ENCODE results near the gene NPR2.

NPR2 gene

DNA sequence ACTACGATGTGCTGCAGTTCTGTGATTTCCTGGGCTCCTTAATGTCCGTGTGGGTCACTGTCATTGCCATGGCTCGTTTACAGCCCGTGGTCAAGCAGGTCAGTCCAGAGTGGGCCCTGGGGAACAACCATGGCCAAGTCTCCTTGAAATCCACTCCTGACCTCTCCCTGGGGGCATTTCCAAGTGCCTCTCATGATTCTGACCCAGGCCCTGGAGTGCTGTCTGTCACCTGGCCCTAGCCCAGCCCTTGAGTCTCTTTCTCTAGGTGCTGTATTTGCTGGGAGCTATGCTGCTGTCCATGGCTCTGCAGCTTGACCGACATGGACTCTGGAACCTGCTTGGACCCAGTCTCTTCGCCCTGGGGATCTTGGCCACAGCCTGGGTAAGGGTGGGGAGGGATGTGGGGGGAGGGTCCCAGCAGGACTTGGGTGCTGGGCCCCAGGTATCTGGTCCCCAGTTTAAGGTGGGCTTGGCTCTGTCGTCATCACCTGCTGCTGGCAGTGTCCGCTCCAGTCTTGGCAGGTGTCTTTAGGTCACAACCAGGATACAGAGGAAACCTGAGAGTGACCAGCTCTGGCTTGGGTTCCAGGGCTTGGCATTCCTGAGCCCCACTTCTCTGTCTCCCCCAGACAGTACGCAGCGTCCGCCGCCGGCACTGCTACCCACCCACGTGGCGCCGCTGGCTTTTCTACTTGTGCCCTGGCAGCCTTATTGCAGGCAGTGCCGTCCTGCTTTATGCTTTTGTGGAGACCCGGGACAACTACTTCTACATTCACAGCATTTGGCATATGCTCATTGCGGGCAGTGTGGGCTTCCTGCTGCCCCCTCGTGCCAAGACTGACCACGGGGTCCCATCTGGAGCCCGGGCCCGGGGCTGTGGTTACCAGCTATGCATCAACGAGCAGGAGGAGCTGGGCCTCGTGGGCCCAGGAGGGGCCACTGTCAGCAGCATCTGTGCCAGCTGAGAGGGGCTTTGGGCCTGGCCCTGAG is 61.8 kb downstream of the NPR2 start:
- Histone ChIP-seq H3K9ac (ENCODE audit: low read length) (no peak overlapping the region), H3K4me2 (ENCODE audit: low read depth, low read length, poor library complexity, severe bottlenecking) (no peak overlapping the region), H3F3A (ENCODE audit: insufficient read depth) (no peaks in the 10 kb centered on the region), H3K27ac (ENCODE audit: low read depth, low read length) (no peak overlapping the region), H3K9me2 (replicated peaks; ENCODE audit: insufficient read depth, low read length) (no peaks in the 10 kb centered on the region), H3K9me3 (ENCODE audit: insufficient read depth, low read length) (no peaks in the 10 kb centered on the region), H3K79me2 (ENCODE audit: insufficient read depth, low read length) (no peaks in the 10 kb centered on the region), H3K27me3 (ENCODE audit: low read length) (no peaks in the 10 kb centered on the region), H3K36me3 (ENCODE audit: low read length) (no peaks in the 10 kb centered on the region), H2AFZ (ENCODE audit: low read depth, low read length, severe bottlenecking) (no peak overlapping the region), H4K20me1 (ENCODE audit: low read depth, low read length) (no peaks in the 10 kb centered on the region), H3K4me3 (ENCODE audit: insufficient read depth, low read length, poor library complexity, severe bottlenecking) (no peak overlapping the region)
- TF ChIP-seq EZH2phosphoT487 (conservative IDR thresholded peaks at IDR 0.05; ENCODE audit: low read length): no peak
- TF ChIP-seq, protein P1, sequence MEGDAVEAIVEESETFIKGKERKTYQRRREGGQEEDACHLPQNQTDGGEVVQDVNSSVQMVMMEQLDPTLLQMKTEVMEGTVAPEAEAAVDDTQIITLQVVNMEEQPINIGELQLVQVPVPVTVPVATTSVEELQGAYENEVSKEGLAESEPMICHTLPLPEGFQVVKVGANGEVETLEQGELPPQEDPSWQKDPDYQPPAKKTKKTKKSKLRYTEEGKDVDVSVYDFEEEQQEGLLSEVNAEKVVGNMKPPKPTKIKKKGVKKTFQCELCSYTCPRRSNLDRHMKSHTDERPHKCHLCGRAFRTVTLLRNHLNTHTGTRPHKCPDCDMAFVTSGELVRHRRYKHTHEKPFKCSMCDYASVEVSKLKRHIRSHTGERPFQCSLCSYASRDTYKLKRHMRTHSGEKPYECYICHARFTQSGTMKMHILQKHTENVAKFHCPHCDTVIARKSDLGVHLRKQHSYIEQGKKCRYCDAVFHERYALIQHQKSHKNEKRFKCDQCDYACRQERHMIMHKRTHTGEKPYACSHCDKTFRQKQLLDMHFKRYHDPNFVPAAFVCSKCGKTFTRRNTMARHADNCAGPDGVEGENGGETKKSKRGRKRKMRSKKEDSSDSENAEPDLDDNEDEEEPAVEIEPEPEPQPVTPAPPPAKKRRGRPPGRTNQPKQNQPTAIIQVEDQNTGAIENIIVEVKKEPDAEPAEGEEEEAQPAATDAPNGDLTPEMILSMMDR (IDR thresholded peaks at IDR 0.05; ENCODE audit: insufficient read depth, low read length, poor library complexity, severe bottlenecking): no peak

DNA sequence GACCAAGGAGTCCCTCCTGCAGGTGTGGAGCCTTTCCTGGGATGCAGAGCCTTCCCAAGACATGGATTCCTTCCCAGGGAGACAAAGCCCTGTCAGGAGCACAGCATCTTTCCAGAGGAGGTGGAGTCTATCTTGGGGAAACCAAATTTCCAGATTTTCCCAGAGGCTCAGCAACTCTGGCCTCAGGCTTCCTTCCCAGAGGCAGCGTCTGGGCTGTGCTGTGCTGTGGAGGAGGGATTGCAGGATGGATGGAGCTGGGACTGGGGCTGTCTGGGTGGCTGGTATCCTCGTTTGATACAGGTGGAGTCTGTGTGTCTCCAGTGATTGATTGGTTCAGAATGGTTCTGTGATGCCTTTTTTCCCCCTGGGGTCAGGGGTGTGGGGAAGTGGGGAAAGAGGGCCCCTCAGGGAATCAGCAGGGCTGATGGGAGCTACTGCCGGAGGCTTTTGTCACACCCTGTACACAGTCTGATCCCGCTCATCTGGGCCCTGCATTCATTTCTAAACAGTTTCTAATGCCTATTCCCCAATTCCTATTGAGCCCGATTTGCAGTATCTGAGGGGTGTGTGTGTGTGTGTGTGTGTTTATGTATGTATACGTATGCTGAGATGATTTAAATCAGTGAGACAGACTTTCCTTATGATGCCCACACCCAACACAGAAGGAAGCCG is 62.8 kb downstream of the NPR2 start:
- TF ChIP-seq, protein P1 (IDR thresholded peaks at IDR 0.05; ENCODE audit: insufficient read depth, low read length, poor library complexity, severe bottlenecking): no peak
- TF ChIP-seq EZH2phosphoT487 (conservative IDR thresholded peaks at IDR 0.05; ENCODE audit: low read length): no peak
- H4K20me1 ChIP-seq (ENCODE audit: low read depth, low read length): no peaks in the 10 kb centered on the region
- H3K36me3 ChIP-seq (ENCODE audit: low read length): no peaks in the 10 kb centered on the region
- H3F3A ChIP-seq (ENCODE audit: insufficient read depth): no peaks in the 10 kb centered on the region
- H3K27me3 ChIP-seq (ENCODE audit: low read length): no peaks in the 10 kb centered on the region
- H3K4me2 ChIP-seq (ENCODE audit: low read depth, low read length, poor library complexity, severe bottlenecking): no peak overlapping the region
- H3K9me2 ChIP-seq (replicated peaks; ENCODE audit: insufficient read depth, low read length): no peaks in the 10 kb centered on the region
- H3K9me3 ChIP-seq (ENCODE audit: insufficient read depth, low read length): no peaks in the 10 kb centered on the region
- no peak overlapping the region for H3K9ac ChIP-seq (ENCODE audit: low read length)
- no peak overlapping the region for H3K4me3 ChIP-seq (ENCODE audit: insufficient read depth, low read length, poor library complexity, severe bottlenecking)
- no peak overlapping the region for H3K27ac ChIP-seq (ENCODE audit: low read depth, low read length)
- no peaks in the 10 kb centered on the region for H3K79me2 ChIP-seq (ENCODE audit: insufficient read depth, low read length)
- H2AFZ ChIP-seq (ENCODE audit: low read depth, low read length, severe bottlenecking): no peak overlapping the region

DNA sequence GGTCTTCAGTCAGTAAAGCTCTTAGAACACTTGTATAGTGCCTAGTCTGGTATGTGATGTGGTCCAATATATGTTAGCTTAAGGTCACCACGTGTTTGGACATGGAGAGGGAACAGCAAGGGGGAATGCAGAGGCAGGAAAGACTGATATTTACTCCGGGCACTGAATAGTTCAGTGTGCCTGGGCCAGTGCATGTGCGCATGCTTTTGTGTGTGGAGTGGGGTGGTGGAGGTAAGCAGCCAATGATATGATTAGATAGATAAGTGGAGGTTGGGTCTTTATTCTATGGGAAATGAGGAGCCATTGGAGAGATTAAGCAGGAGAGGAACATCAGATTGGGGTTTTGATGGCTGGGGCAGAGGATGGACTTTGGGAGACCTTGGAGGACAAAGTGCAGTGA is 64.8 kb downstream of the NPR2 start:
- no peaks in the 10 kb centered on the region for H3K27me3 ChIP-seq (ENCODE audit: low read length)
- H3K9me2 ChIP-seq (replicated peaks; ENCODE audit: insufficient read depth, low read length): no peaks in the 10 kb centered on the region
- H3K4me2 ChIP-seq (ENCODE audit: low read depth, low read length, poor library complexity, severe bottlenecking): no peak overlapping the region
- H3K79me2 ChIP-seq (ENCODE audit: insufficient read depth, low read length): no peaks in the 10 kb centered on the region
- no peaks in the 10 kb centered on the region for H3K36me3 ChIP-seq (ENCODE audit: low read length)
- no peak overlapping the region for H3K27ac ChIP-seq (ENCODE audit: low read depth, low read length)
- H3K4me3 ChIP-seq (ENCODE audit: insufficient read depth, low read length, poor library complexity, severe bottlenecking): no peak overlapping the region
- H3K9ac ChIP-seq (ENCODE audit: low read length): no peak overlapping the region
- no peaks in the 10 kb centered on the region for H3K9me3 ChIP-seq (ENCODE audit: insufficient read depth, low read length)
- TF ChIP-seq, protein P1 (IDR thresholded peaks at IDR 0.05; ENCODE audit: insufficient read depth, low read length, poor library complexity, severe bottlenecking): no peak
- TF ChIP-seq EZH2phosphoT487 (conservative IDR thresholded peaks at IDR 0.05; ENCODE audit: low read length): no peak
- H2AFZ ChIP-seq (ENCODE audit: low read depth, low read length, severe bottlenecking): no peak overlapping the region
- H3F3A ChIP-seq (ENCODE audit: insufficient read depth): no peaks in the 10 kb centered on the region
- no peaks in the 10 kb centered on the region for H4K20me1 ChIP-seq (ENCODE audit: low read depth, low read length)
